ENCODE results near the gene IFNA6. TPM values are rescaled to one million over a fixed set of nuclear protein-coding genes. Genes with fewer than 3 reads are reported as not detected.

IFNA6 gene
- total RNA-seq, 2 experiments from 2014 or later, result not detected

GRCh38 chr9:21333226-21333625 lies 17.5 kb downstream of the IFNA6 start:
- POLR2A ChIA-PET, result no interaction called here

GRCh38 chr9:21331676-21332402 lies 18.8 kb downstream of the IFNA6 start:
- CTCF ChIA-PET, result interaction anchor here (1.2 kb wide), 1 partner anchor 64 kb away, joined by 3 read pairs; no protein-coding TSS in a partner anchor
- POLR2A ChIA-PET, result no interaction called here

More at GRCh38 chr9:21333226-21333625, 17.5 kb downstream of the IFNA6 start:
- CTCF ChIA-PET, result interaction anchor here (1.1 to 3.2 kb wide), 4 partner anchors 11 to 133 kb away, joined by 3 to 19 read pairs (median 4); no protein-coding TSS in a partner anchor

GRCh38 chr9:21326526-21327139 lies 24.1 kb downstream of the IFNA6 start:
- ChIA-PET POLR2A (no interaction called here), CTCF (interaction anchor here (0.8 to 1.4 kb wide), 8 partner anchors 8 to 461 kb away, joined by 3 to 14 read pairs (median 4); partner anchors contain the start of gene KLHL9)

- ChIA-PET POLR2A (no interaction called here), CTCF (interaction anchor here (1.8 kb wide), 1 partner anchor 72 kb away, joined by 5 read pairs; no protein-coding TSS in a partner anchor)
Measured at GRCh38 chr9:21324047-21324446, 26.6 kb downstream of the IFNA6 start.

GRCh38 chr9:21322911-21323461 lies 27.7 kb downstream of the IFNA6 start:
- ChIA-PET POLR2A (no interaction called here), CTCF (interaction anchor here (1.8 kb wide), 1 partner anchor 73 kb away, joined by 5 read pairs; no protein-coding TSS in a partner anchor)

GRCh38 chr9:21320465-21320864 lies 30.2 kb downstream of the IFNA6 start:
- ChIA-PET POLR2A (no interaction called here), CTCF (interaction anchor here (0.8 to 2.4 kb wide), 3 partner anchors 75 to 134 kb away, joined by 3 to 9 read pairs (median 3); no protein-coding TSS in a partner anchor)

- POLR2A ChIA-PET, result no interaction called here
- CTCF ChIA-PET, result interaction anchor here (0.6 to 2.2 kb wide), 12 partner anchors 34 to 1034 kb away, joined by 3 to 12 read pairs (median 3); no protein-coding TSS in a partner anchor
Measured at GRCh38 chr9:21317956-21318923, 32.4 kb downstream of the IFNA6 start.

- ChIA-PET CTCF (no interaction called here), POLR2A (no interaction called here)
Measured at GRCh38 chr9:21316860-21317259, 33.8 kb downstream of the IFNA6 start.

GRCh38 chr9:21316032-21316842 lies 34.5 kb downstream of the IFNA6 start:
- ChIA-PET CTCF (no interaction called here), POLR2A (no interaction called here)

GRCh38 chr9:21314152-21314551 lies 36.5 kb downstream of the IFNA6 start:
- ChIA-PET CTCF (no interaction called here), POLR2A (no interaction called here)

GRCh38 chr9:21311889-21312288 lies 38.8 kb downstream of the IFNA6 start:
- ChIA-PET POLR2A (no interaction called here), CTCF (interaction anchor here (0.7 kb wide), 1 partner anchor 111 kb away, joined by 3 read pairs; no protein-coding TSS in a partner anchor)

- CTCF ChIA-PET, result no interaction called here
- POLR2A ChIA-PET, result no interaction called here
Measured at GRCh38 chr9:21305213-21305612, 45.5 kb downstream of the IFNA6 start, which contains the start of gene IFNA5. Gene IFNA5, minus strand, starts transcription at chr9:21305313. Its CDS starts 57 bp downstream, at chr9:21305256.

Other genes starting within 250 kb of the IFNA6 start
- not detected for gene IFNW1, start 209.1 kb downstream of the IFNA6 start, total RNA-seq
- gene IFNA21, start 184.2 kb downstream of the IFNA6 start, total RNA-seq, result not detected
- not detected for gene IFNA4, start 163.3 kb downstream of the IFNA6 start, total RNA-seq
- gene IFNA7, start 148.7 kb downstream of the IFNA6 start, total RNA-seq, result not detected
- gene IFNA10, start 143.7 kb downstream of the IFNA6 start, total RNA-seq, result not detected
- gene IFNA16, start 133.6 kb downstream of the IFNA6 start, total RNA-seq, result not detected
- gene IFNA17, start 122.7 kb downstream of the IFNA6 start, total RNA-seq, result not detected
- gene IFNA14, start 110.9 kb downstream of the IFNA6 start, total RNA-seq, result not detected
- not detected for gene IFNA5, start 45.6 kb downstream of the IFNA6 start, total RNA-seq
- 10 to 100 TPM; 13.2 to 14.2 TPM for gene KLHL9, start 15.5 kb downstream of the IFNA6 start, total RNA-seq
- gene IFNA13, start 17.2 kb upstream of the IFNA6 start, total RNA-seq, result not detected
- not detected for gene IFNA2, start 34.5 kb upstream of the IFNA6 start, total RNA-seq
- not detected for gene IFNA8, start 58.2 kb upstream of the IFNA6 start, total RNA-seq
- gene IFNA1, start 89.6 kb upstream of the IFNA6 start, total RNA-seq, result not detected
- not detected for gene IFNE, start 131.4 kb upstream of the IFNA6 start, total RNA-seq